CD14-positive monocyte (primary cell): ENCODE data around the gene PCDHGA2. TPM values are rescaled to one million over a fixed set of nuclear protein-coding genes. Genes with fewer than 3 reads are reported as not detected.

ENCODE experiments used
- DNase-seq, 3 donors: peaks; one replicate each; pipeline ENCODE4 v3.0.0-alpha.2; 2011 to 2022
- H2AFZ ChIP-seq: 2 replicates; pipeline ENCODE4 v1.6.0; 2012; ENCODE audit warnings: mild to moderate bottlenecking, low read depth, low read length, inconsistent platforms; ENCODE audit not compliant: insufficient read depth, poor library complexity, severe bottlenecking
- H3K27ac ChIP-seq, 2 donors: 1 replicate in 1 of 2; 2 replicates in 1 of 2; pipeline ENCODE4 v1.5.1; 2012 to 2013; ENCODE audit warnings: low read length in 2 of 2, control low read depth in 1 of 2, inconsistent platforms in 1 of 2, low read depth in 1 of 2, mild to moderate bottlenecking in 1 of 2
- H3K27me3 ChIP-seq, 2 donors: one replicate each; pipeline versions ENCODE4 v1.6.0 to v1.6.1; 2011 to 2013; ENCODE audit warnings: low read length in 2 of 2; ENCODE audit not compliant: control insufficient read depth in 2 of 2, insufficient read depth in 2 of 2
- H3K36me3 ChIP-seq, 2 donors: replicated peaks in 1 of 2; 1 replicate in 1 of 2; 2 replicates in 1 of 2; pipeline versions ENCODE4 v1.5.1 to v1.6.1; 2012 to 2013; ENCODE audit warnings: low read length in 2 of 2, control low read depth in 1 of 2, inconsistent platforms in 1 of 2, mild to moderate bottlenecking in 1 of 2; ENCODE audit not compliant: insufficient read depth in 2 of 2, control insufficient read depth in 1 of 2
- H3K4me1 ChIP-seq, 2 donors: 1 replicate in 1 of 2; 2 replicates in 1 of 2; pipeline versions ENCODE4 v1.5.1 to v1.6.1; 2012 to 2013; ENCODE audit warnings: low read length in 2 of 2, control low read depth in 1 of 2, inconsistent platforms in 1 of 2, mild to moderate bottlenecking in 1 of 2, moderate library complexity in 1 of 2; ENCODE audit not compliant: insufficient read depth in 2 of 2, control insufficient read depth in 1 of 2
- H3K4me2 ChIP-seq: replicated peaks from 2 replicates; pipeline ENCODE3; 2012; ENCODE audit warnings: low read length, moderate library complexity, mild to moderate bottlenecking; ENCODE audit not compliant: poor library complexity, severe bottlenecking; ENCODE audit errors: extremely low read depth
- H3K4me3 ChIP-seq, 3 experiments: fragments of 200-600 bp in 1 of 3; sonication (generic) in 1 of 3; replicated peaks in 1 of 3; 1 replicate in 2 of 3; 2 replicates in 1 of 3; pipeline ENCODE4 v1.5.1; 2011 to 2013; ENCODE audit warnings: low read length in 3 of 3, mild to moderate bottlenecking in 3 of 3, control low read depth in 2 of 3, low read depth in 2 of 3, inconsistent platforms in 1 of 3, moderate library complexity in 1 of 3
- H3K79me2 ChIP-seq: 2 replicates; pipeline ENCODE4 v1.6.0; 2012; ENCODE audit warnings: mild to moderate bottlenecking, control low read depth, inconsistent platforms, low read length, moderate library complexity; ENCODE audit not compliant: insufficient read depth
- H3K9ac ChIP-seq: 2 replicates; pipeline ENCODE4 v1.6.0; 2017; ENCODE audit warnings: low read length, mild to moderate bottlenecking; ENCODE audit not compliant: insufficient read depth, poor library complexity, severe bottlenecking
- H3K9me3 ChIP-seq, 2 donors: replicated peaks in 1 of 2; 1 replicate in 1 of 2; 2 replicates in 1 of 2; pipeline versions ENCODE4 v1.5.1 to v1.6.1; 2012 to 2013; ENCODE audit warnings: low read length in 2 of 2, control low read depth in 1 of 2; ENCODE audit not compliant: control insufficient read depth in 1 of 2, insufficient read depth in 1 of 2
- H4K20me1 ChIP-seq: 2 replicates; pipeline ENCODE4 v1.6.0; 2012; ENCODE audit warnings: mild to moderate bottlenecking, low read length, control low read depth, moderate library complexity; ENCODE audit not compliant: insufficient read depth
- H3K27ac Mint-ChIP-seq, 7 donors: one replicate each; pipeline ENCODE4 v1.8.0; 2020; ENCODE audit warnings: mild to moderate bottlenecking in 7 of 7, mixed read lengths in 7 of 7, moderate library complexity in 6 of 7, inconsistent platforms in 2 of 7
- H3K27me3 Mint-ChIP-seq, 3 donors: one replicate each; pipeline ENCODE4 v1.8.0; 2021 to 2022; ENCODE audit warnings: low read depth in 3 of 3, mild to moderate bottlenecking in 3 of 3, mixed read lengths in 3 of 3, moderate library complexity in 3 of 3, inconsistent platforms in 1 of 3
- H3K36me3 Mint-ChIP-seq, 2 donors: one replicate each; pipeline ENCODE4 v1.8.0; 2020; ENCODE audit warnings: mixed read lengths in 2 of 2, inconsistent platforms in 1 of 2, mild to moderate bottlenecking in 1 of 2
- H3K4me1 Mint-ChIP-seq: one replicate; pipeline ENCODE4 v1.8.0; 2020; ENCODE audit warnings: mild to moderate bottlenecking, mixed read lengths
- H3K4me3 Mint-ChIP-seq, 2 donors: one replicate each; pipeline ENCODE4 v1.8.0; 2020; ENCODE audit warnings: mild to moderate bottlenecking in 2 of 2, mixed read lengths in 2 of 2, moderate library complexity in 1 of 2
- H3K9me3 Mint-ChIP-seq, 7 donors: one replicate each; pipeline ENCODE4 v1.8.0; 2020 to 2022; ENCODE audit warnings: mixed read lengths in 7 of 7, mild to moderate bottlenecking in 6 of 7, moderate library complexity in 6 of 7, inconsistent platforms in 2 of 7
- CTCF ChIP-seq: fragments of 200-600 bp; IDR thresholded peaks from one replicate; pipeline ENCODE4 v1.8.0; 2022; ENCODE audit warnings: antibody characterized with exemption, mild to moderate bottlenecking
- whole genome bisulfite sequencing: methylation state at CpG from one replicate; pipeline ENCODE4 v1.1.5; 2013; ENCODE audit warnings: missing lambda C conversion rate; ENCODE audit not compliant: insufficient coverage; 5-methylcytosine and 5-hydroxymethylcytosine counted together
- intact Hi-C, 2 donors: fragments of 100-400 bp; cut with micrococcal nuclease; formaldehyde crosslinking; loops; one replicate each; pipeline versions ENCODE4 v1.15.0 to v1.15.1; 2023
- polyA plus RNA-seq, 3 donors: library from polyadenylated mRNA; depleted of rRNA in 1 of 3; unstranded in 2 of 3; stranded (reverse) in 1 of 3; fragments of 300-500 nt in 2 of 3; fragments of >200 nt in 1 of 3; fragmentation: Illumina TruSeq in 2 of 3; gene quantifications; 1 replicate in 2 of 3; 2 replicates in 1 of 3; pipeline ENCODE4 v1.2.3, GENCODE V29; 2012 to 2021

PCDHGA2 gene
- polyA plus RNA-seq, 3 donors: not detected

- H3K27ac ChIP-seq: no peak overlapping the region
- peak overlapping the region; percentile 60 for H2AFZ ChIP-seq
- peaks cover 23 to 72% (median 54%) of the 10 kb centered on the region in 7 donors for H3K9me3 Mint-ChIP-seq
- H3K36me3 Mint-ChIP-seq: peaks cover 0 to 8% of the 10 kb centered on the region in 2 donors
- H3K79me2 ChIP-seq: no peaks in the 10 kb centered on the region
- WGBS: 12% methylated on average over 15 of the region's 27 CpGs
- peaks cover 47 to 60% of the 10 kb centered on the region in 2 donors for H3K9me3 ChIP-seq
- H3K4me2 ChIP-seq: peak overlapping the region; percentile 42
- H3K4me1 ChIP-seq: peaks cover 1 to 2% of the 10 kb centered on the region in 2 donors
- no peaks in the 10 kb centered on the region for H4K20me1 ChIP-seq
- peak overlapping the region in 2 of 3 experiments; percentile 39 to 48 for H3K4me3 ChIP-seq
- H3K4me1 Mint-ChIP-seq: peaks cover 5% of the 10 kb centered on the region
- intact Hi-C loops: no loop called here
- peak; percentile 21 to 29 (median 24) for DNase-seq
- H3K36me3 ChIP-seq: no peaks in the 10 kb centered on the region
- H3K27me3 ChIP-seq: peaks cover 29 to 45% of the 10 kb centered on the region in 2 donors
- peaks cover 17 to 45% (median 40%) of the 10 kb centered on the region in 3 donors for H3K27me3 Mint-ChIP-seq
- no peak overlapping the region for H3K9ac ChIP-seq
- H3K27ac Mint-ChIP-seq: peak overlapping the region in 1 of 7 donors; percentile 25
- peak; percentile 52 for TF ChIP-seq CTCF
- peak overlapping the region; percentile 73 to 83 for H3K4me3 Mint-ChIP-seq
These were observed 12.3 kb upstream of the PCDHGA2 start for GRCh38 chr5:141326088-141326854.

- H3K9ac ChIP-seq: no peak overlapping the region
- Mint-ChIP-seq H3K27ac (no peak overlapping the region), H3K4me1 (peaks cover 5% of the 10 kb centered on the region), H3K36me3 (peaks cover 0 to 3% of the 10 kb centered on the region in 2 donors), H3K9me3 (peaks cover 24 to 72% (median 53%) of the 10 kb centered on the region in 7 donors), H3K27me3 (peaks cover 25 to 59% (median 49%) of the 10 kb centered on the region in 3 donors), H3K4me3 (peak overlapping the region in 1 of 2 donors; percentile 15)
- H3K27me3 ChIP-seq: peaks cover 40 to 65% of the 10 kb centered on the region in 2 donors
- H3K36me3 ChIP-seq: no peaks in the 10 kb centered on the region
- no peak for TF ChIP-seq CTCF
- intact Hi-C loops: no loop called here
- H3K27ac ChIP-seq: no peak overlapping the region
- H3K79me2 ChIP-seq: no peaks in the 10 kb centered on the region
- no peak overlapping the region for H3K4me3 ChIP-seq
- no peaks in the 10 kb centered on the region for H4K20me1 ChIP-seq
- peaks cover 51 to 60% of the 10 kb centered on the region in 2 donors for H3K9me3 ChIP-seq
- DNase-seq: no peak
- 87% methylated on average over 8 of the region's 8 CpGs for WGBS
- H3K4me1 ChIP-seq: no peaks in the 10 kb centered on the region
- H3K4me2 ChIP-seq: no peak overlapping the region
- no peak overlapping the region for H2AFZ ChIP-seq
These were observed 10.3 kb upstream of the PCDHGA2 start for GRCh38 chr5:141328231-141328630.
